ENCODE data around the gene C9orf50.
"Not testable (repeated sequence)": the region's sequence is repeated elsewhere in the genome, so short reads cannot be mapped to it uniquely, and the experiment has no call there.

Gene C9orf50

DNA sequence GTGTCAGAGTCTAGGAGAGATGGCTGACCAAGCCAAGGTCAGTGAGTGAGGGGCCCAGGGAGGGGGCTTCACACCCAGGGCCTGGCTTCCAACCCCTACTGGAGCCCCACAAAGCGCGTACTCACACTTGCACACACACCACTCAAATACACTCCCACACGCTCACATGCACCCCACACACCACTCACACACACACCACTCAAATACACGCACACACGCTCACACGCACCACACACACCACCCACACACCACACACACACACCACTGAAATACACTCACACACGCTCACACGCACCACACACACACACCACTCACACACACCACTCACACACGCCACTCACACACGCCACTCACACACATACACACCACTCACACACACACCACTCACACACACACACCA lies 26.7 kb upstream of the C9orf50 start:
- DNase-seq = no peak

DNA sequence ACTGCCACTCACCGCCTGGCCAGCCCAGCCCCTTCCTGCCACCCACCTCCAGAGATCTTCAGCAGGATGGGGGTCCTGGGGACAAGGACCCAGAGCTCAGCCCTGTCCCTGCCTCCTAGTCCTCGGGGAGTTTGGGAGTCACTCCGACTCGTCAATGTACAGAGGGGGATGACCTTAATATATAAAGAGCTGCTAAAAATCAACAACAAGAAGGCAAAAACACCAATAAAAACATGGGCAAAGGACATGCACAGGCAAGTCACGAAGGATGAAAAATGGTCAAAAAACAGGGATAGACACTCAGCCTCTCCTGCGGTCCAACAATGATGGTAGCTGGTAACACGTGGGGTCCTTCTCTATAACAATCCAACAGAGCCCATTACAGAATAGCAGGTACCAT lies 25.8 kb upstream of the C9orf50 start:
- no peak for DNase-seq

DNA sequence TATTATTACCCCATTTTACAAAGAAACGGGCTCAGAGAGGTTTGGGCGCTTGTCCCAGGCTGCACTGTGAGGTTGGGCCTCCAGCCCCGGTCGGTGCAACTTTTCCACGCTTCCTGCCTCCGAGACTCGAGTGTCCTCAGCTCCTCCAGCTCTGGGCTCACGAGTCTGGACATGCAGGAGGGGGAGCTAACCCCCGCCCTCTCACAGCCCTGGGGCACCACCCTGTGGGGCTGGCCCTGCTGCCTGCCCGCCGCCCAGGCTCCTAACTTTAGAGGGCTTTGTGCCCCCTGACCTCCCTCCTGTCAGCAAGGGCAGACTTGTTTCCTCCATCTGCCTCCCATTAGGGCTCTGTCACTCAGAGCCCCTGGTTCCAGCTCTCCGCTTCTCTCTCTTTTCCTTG lies 25.4 kb upstream of the C9orf50 start:
- no peak for DNase-seq

DNA sequence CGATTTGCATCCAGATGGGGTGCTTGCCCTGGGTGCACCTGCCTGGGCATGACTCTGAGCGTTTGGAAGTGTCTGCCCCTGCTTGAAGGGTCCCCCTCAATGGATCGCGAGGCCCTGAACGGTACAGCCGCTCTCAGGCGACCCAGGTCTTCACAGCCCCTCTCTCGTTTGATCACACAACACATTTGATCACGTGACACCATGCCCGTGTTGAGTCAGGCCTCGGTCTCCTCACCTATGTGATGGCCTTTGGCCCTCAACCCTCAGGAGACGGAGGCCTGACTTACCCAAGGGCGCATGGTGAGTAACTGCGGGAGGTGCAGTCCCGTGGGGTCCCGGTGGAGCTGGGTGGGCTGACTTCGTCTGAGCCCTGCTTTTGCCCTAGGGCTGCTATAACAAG lies 24.0 kb upstream of the C9orf50 start:
- DNase-seq = no peak

DNA sequence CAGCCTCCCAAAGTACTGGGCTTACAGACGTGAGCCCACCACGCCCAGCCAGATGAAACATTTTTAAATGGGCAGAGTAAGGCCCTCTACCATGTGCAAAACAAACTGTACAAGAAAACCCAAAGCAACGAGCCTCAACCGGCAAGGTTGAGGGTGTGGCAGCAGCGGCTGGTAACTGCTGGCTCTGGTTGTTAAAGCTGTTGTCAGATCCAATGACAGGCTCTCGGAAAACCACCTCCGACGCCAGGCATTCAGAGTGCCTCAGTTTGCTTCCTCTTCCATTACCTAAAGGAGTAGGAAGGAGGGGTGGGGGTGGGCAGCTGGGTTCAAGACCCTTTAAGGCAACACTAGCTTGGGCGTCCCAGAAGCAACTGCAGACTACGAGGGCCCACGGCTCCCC lies 23.5 kb upstream of the C9orf50 start:
- DNase-seq = no peak

DNA sequence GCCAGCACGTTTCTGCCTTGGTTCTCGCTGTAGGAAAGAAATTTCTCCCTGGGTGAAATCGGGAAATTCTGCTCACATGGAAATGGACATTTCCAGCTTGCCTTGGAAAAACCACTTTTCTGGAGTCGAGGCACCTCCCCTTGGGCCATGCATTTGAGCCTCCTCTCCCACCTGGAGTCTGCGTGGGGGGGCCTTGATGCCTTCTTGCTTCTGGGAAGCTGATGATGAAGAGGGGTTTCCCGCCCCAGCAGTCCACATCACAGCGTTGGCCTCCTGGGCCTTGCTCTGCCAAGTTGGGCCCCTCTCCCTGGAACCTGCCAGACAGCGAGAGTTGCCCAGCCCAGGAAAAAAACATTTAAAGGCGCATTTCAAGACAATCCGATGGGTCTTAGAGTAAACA lies 22.8 kb upstream of the C9orf50 start:
- no peak for DNase-seq

DNA sequence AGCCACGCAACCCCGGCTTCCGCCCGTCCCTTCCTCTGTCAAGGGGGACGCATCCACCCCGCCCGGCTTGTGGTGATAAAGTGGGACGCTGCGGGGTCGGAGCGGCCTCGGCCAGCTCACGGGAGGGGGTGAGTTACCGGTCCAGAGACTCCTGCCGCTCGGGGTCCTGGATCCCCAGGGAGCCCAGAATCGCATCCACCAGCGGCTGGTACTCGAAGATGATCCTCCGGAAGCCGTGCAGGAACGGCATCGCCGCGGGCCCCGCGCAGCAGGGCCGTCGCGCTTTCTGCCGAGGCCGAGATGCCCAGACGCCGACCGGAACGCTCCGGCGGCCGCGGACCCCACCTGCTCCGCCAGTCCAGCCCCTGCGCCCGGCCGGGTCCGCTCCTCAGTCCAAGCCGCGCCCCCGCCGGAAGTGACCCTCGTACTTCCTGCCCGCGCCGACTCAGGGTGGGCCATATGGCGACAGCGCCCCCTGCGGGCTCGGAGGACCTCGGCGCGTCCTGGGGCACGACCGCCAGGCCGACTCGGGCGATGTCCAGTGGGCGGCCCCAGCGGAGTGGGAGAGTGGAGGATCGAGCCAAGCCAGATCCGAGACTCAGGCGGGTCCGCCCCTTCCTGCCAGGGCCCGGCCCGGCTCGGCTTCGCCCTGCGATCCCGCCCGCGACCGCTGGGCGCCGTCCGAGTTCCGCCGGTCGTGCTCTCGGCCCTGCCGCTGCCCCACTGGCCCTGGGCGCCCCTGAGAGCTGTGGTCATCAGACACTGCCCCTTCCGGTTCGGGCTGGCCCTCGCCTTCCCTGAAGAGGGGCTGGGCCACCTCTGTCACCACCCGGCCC lies 21.1 kb upstream of the C9orf50 start, which contains the start of gene ASB6:
TSS of gene ASB6 (minus strand) at position 402 of the 836 bp plus-strand sequence. CDS start at position 250, 152 bp downstream.
- DNase-seq = peak; percentile 92

DNA sequence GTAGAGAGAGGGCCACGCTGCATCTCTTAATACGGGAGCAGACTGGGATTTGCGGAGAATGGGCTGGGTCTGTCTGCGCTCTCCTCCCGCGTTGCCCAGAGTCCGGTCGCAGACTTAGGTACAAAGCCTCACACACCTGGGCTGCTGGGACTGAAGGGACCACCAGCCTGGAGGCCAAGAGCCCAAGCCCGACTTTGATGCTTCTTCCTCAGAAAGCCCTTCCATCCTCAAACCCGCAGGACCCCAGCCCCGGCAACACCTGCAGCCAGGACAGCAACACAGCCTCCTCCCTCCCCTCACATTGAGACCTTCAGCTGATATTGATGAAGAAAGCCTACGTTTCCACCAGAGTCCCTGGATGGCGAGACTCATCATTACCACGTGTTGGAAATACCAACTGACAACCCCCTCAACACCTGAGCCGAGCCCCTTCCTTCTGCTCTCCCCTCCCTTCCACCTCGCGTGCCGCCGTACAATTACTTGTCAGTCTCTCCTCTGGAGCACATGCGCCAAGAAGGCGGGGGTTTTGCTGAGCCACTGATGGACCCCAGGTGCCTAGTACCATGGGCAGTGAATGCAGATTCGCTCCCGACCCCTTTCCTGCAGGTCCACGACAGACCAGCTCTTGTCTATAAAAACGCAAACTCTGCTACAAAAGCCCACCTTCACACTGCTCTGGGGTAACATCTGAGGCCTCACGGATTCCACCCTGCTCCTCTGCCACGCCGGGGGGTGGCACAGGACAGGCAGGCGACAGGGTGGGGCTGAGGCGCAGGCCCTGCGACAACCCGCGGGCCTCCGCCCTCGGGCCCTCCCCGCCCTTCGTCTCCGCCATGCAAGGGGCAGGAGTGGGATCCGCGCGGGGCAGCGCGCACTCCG lies 20.2 kb upstream of the C9orf50 start:
- DNase-seq = no peak

DNA sequence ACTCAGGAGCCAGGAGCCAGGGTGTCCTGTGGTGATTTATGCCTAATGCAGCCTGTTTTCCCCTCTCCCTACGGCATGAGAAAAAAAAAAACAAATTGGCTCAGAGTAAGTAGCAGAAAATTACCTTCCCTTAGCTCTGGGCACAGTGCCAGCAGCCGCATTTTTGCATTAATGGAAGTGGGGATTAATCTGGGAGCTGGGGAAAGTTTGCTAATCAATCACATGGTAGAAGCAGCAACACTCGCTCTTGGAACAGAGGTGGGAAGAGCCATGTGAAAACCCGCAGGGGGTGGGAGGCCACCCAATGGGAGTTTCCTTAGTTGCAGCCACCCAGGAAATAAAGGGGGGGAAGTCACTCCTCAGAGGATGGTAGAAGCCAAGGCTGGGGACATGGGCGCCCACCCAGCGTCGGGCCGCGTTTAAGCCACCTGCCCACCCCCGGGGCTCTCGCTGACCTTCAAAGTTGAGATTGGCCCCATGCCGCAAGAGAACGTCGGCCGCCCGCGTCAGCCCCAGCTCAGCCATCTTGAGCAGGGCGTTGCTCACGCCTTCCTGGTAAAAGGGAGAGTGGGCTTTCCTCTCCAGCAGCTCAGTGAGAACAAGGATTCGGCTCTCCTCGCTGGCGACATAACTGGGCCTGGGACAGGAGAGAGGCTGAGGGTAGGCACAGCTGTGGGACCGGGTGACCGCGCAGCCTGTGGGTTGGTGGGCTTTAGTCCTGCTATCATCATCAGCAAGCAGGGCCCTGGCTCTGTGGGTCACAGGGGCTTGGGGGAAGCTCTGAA lies 19.4 kb upstream of the C9orf50 start:
- DNase-seq = no peak

DNA sequence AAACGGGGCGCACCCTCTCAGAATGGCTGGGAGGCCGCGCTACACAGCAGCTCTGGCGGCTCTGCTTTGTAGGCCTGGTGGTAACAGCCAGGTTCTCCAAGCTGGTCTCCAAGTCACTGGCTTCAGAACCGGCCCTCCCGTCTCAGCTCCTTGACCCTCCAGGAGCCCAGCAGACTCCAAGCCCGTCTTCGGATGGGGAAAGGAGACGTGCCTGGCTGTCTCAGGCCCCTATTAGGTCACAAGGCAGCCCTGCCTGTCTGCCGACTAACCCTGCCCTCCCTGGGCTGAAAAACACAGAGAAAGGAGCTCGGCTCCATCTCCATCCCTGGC lies 18.8 kb upstream of the C9orf50 start:
- no peak for DNase-seq

DNA sequence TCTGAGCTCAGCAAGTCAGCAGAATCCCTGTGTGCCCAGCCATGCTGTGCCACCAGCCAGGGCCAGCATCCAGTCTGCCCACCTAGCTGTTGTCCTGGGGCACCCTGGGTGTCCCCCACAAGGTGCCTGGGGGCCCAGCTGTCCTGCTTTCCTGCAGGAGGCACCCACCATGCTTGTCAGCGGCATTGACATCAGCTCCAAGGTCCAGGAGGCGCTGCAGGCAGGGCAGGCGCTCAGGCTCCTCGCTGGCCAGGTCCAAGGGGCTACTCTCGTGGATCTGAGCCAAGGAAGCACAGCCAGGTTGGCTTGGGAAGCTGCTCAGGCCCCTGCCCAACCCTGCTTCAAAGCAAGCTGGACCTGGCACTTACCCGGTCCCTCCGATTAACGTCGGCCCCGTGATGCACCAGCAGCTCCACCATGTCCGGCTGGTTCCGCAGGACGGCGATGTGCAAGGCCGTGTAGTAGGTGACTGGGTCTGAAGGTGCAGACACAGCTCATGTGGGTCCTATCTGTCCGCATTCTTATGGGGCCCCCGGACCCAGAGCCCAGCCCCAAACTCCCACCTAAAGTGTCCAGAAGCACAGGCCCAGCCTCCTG lies 18.2 kb upstream of the C9orf50 start:
- no peak for DNase-seq

DNA sequence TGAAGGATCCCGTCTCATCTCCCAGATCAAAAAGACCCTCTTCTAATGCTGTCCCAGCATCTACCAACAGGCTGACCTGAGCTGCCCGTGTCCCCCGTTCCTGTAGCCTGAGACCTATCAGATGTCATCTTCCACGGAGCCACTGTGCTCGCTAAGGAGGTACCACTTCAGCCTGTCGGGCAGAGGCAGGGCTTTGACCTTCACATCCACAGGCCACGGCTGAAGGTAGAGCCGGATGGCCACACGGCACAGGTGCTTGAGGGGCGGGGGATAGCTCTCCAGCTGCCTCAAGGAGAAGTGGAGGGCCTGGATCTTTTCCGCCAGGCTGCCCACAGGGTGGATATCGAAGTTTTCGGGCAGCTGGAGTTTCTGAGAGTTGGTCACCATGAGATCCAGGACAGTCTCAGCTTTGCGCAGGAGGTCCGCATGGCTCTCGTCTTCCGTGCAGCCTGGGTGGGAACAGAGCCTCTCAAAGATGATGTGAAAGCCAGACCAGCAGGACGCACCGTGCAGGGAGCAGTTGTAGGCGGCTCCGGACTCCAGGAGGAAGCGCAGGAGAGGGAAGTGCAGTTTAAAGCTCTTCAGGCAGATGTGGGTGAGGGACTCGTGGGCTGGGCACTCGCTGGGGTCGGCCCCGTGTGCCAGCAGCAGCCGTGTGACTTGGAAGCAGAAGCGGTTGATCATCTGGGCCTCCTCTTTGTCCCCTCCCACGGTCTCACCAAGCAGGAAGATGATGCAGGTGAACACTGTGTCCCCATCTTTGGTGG lies 17.0 kb upstream of the C9orf50 start:
- DNase-seq = no peak

DNA sequence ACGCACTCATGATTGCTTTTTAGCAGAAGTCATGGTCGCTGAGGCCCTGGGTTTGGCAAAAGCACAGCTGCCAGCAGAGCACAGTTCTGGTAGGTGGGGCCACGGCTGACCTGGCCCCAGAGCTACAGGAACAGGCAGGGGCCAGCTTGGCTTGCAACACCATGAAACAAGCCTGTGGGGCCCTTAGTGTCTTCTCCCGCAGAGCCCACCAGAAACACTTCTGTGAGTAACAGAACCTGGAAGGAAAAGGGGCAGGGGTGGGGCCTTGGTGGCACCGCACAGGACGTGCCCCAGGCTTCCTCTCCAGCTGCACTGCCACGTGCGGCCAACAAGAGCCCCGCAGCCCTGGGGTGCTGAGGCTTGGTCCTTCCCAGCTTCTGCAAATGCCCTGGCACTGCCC lies 16.2 kb upstream of the C9orf50 start:
- DNase-seq = no peak

DNA sequence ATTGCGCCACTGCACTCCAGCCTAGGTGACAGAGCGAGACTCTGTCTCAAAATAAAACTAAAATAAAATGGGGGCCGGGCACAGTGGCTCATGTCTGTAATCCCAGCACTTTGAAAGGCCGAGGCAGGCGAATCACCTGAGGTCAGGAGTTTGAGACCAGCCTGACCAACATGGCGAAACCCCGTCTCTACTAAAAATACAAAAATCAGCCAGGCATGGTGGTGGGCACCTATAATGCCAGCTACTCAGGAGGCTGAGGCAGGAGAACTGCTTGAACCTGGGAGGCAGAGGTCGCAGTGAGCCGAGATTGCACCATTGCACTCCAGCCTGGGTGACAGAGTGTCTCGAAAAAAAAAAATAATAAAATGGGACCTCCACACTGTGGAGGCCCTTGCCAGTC lies 15.4 kb upstream of the C9orf50 start:
- DNase-seq = not testable (repeated sequence)

DNA sequence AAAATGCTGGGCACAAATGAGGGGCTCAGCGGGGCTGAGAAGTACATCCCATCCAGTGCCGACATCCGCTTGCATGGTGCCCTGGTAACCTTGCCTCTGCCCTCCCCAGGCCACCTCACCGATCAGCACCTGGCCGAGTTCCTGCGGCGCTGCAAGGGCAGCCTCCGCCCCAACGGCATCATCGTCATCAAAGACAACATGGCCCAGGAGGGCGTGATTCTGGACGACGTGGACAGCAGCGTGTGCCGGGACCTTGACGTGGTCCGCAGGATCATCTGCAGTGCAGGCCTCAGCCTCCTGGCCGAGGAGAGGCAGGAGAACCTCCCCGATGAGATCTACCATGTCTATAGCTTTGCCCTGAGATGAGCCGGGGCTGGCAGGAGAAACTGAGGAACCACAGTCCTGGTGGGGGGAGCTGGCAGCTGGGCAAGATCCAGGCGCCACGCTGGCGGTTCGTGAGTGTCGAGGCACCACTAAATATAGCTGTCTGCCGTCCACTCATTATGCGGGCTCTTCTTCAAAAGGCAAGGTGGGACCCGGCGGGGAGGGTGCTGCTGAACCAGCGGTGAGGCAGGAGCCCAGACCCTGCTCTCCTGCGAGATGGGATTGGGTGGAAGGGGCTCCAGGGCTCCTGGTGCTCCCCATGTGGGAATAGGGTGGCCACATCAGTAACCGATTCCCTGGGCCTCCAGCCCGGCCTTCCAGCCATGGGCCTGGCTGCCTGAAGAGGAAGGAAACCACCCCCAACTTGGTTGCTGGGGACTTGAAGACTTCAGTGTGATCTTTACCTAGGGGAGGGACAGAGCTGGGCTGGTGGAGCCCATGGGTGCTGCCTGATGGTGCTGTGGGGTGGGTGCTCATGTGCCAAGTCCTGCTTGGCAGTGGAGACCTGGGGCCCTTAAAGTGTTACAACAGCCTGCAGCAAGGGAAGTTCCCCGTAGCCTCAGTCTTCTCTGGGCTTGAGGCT lies 14.5 kb upstream of the C9orf50 start:
- DNase-seq = no peak

DNA sequence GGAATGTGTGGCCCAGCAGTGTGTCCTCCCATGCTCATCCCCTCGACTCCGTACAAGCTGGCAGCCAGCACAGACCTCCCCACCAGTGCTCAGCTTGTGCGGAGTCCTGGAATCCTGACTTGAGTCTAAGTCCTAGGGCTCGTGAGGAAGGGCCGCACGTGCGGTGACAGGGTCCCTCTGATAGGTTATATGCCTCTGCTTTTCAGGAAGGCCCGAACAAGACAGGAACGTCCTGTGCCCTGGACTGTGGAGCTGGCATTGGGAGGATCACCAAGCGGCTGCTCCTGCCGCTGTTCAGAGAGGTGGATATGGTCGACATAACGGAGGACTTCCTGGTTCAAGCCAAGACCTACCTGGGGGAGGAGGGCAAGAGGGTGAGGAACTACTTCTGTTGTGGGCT lies 12.9 kb upstream of the C9orf50 start:
- DNase-seq = no peak

DNA sequence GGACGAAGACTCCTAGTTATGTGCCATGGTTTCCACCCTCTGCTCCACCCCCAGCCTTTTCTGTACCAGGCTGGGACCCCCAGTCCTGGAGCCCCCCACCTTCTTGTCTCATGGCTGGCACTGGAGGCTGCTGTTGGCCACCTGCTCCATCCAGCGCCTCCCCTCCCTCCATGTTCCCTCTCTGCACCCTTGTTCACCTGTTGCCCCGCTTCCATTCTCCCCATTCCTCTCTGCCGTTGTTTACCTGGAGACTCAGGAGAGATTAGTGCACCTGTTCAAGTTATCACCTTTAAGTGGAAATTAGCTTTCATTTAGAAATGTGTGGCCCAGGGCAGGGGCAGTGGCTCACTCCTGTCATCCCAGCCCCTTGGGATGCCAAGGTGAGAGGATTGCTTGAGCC lies 12.3 kb upstream of the C9orf50 start:
- DNase-seq = no peak

DNA sequence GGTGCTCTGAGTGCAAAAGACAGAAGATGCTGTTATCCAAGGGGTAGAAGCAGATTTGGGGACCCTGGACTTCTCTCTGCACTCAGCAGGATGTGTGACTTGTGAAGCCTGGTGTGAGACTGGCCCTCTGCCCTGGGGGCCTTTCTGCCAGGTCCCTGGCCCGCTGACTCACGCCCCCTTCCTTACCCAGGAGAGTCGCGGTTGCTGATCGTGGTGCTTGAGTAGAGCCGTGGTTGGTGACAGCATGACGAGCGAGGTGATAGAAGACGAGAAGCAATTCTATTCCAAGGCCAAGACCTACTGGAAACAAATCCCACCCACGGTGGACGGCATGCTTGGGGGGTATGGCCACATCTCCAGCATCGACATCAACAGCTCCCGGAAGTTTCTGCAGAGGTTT lies 11.6 kb upstream of the C9orf50 start:
- DNase-seq = no peak

DNA sequence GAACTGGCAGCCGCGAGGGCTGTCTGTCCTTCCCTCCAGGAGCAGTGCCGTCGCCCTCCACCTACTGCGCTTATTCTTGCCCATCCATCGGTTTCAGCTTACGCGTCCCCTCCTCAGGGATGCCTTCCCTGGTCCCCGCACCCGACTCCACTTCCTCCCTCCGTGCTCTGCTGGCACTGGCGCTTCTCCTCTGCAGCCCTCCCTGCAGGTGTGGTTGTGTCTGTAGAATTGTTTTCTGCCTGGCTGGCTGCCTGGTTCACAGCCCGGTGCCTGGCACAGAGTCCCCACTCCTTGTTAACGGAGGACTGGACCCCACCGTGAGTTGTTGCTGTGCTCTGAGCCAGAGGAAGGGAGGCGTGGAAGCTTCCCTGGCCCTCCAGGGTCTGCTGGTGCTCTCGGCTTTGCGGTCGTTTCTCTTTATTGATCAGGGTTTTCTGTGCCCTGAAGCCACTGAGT lies 10.8 kb upstream of the C9orf50 start:
- no peak for DNase-seq

DNA sequence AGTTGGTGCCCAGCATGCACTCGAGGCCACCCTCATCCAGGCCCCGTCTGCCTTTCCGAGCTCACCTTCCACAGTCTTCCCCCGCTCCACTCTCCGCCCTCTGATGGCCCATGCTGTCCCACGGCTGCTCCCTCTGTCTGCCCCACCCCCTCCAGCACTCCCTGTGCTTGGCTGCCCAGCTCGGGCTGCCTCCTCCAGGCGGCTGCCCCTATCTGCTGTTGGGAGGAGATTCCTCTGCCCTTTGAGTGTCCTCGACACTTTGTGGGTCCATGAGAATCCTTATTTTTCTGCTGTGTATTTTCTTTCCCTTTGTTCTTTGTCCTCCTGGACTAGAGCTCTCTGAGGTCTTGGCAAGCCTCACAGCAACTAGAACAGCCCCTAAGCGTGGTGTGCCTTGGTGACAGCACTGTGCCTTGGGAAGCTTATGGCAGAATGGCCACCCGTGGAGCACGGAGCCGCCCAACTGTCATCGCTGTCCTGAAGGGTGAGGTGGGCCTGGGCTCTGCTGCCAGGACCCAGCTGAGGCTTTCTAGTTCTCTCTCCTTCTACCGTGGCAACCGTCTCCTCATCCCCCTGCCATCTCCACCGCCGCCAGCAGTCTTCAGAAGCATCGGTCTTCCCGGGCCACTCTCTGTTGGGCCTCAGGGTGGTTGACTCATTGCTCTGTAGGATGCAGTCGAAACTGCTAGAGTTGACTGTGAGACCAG lies 10.2 kb upstream of the C9orf50 start:
- DNase-seq = no peak
